Measurements from ENCODE around the gene DUSP10.

Gene DUSP10

GRCh38 chr1:221728037-221728505 lies 13.8 kb downstream of the DUSP10 start:
- no peak for FAIRE-seq

- FAIRE-seq = no peak
These were observed 14.5 kb downstream of the DUSP10 start for GRCh38 chr1:221727146-221728036.

- FAIRE-seq = no peak
These were observed 15.9 kb downstream of the DUSP10 start for GRCh38 chr1:221725735-221726672.

DNA sequence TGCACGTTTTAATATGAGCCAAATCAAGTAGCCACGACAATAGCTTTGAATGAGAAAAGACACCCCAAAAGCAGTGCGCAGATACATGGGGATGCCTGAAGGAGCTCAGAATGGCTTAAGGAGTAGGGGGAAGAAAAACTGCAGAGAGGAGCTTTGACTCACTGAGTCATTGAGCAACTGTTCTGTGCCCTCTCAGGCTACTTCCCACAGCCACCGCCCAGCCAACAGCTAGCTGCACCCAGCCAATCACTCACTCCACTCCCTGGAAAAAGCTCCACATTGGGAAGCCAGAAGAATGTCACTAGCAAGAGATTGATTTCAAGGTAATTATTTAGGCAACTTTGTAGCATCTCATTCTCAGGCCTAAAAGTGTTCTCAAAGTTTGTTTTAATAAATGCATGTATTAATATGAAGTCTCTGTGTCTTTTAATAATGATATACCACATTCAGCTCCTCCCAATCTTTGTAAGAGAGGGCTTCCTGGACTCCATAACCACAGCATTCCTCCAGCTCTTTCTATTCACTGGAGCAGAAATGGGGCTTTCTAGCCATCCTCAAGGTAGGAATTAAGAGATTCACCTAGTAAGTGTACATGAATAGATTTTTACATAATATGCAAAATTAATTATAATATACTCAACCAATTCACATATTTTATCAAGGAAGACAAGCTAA lies 16.8 kb downstream of the DUSP10 start:
- no peak for FAIRE-seq

GRCh38 chr1:221723848-221724236 lies 18.0 kb downstream of the DUSP10 start:
- FAIRE-seq = no peak

DNA sequence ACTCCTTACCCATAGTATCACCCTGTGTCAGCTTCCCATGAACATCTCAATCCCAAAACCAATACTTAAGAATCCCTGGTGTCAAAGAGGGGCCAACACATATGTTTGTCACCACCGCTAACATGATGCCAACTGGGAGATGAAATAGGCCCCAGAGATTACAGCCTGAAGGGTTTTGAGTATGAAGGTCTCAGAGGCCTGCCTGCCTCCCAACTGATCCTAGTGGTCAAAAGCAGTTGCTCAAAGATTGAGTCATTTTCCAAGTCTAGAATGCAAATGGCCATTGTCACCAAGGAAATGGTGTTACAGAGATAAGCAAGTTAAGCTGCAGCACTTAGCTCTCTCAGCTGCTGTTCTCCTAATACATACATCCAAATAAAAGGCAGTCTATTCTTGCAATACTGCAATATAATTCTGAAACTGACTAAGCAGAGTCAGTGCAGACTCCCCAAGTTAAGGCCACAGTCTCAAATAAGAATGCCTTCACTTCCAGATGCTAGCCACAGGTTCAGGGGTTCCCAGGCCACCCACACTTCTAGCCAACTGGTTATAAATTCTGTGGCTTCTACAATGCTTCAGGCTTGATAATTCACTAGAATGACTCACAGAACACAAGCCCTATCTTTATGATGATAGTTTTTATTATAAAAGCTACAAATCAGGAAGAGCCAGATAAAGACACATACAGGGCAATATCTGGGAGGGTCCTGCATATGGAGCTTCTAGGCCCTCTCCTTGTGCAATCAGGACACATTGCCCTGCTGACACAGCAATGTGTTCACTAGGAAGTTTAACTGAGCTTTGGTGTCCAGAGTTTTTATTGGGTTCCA lies 18.7 kb downstream of the DUSP10 start:
- no peak for FAIRE-seq

GRCh38 chr1:221722254-221723017 lies 19.5 kb downstream of the DUSP10 start:
- no peak for FAIRE-seq

DNA sequence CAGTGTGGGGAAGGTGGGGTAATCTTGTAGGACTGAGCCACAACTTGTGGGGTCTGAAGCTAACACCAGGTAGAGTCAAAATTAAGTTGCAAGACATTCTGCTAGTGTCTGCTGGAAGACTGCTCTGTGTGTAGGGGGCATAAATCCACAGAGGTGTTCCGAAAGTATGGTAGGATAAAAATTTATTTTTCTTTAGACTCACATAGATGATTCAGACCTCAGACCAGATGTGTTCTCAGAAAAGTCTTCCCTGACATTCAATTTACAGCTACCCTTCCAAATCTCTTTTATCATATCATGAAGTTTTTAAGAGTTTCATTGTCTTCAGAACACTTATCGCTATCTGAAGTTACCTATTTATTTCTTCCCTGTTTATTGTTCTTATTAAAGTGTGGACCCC lies 21.3 kb downstream of the DUSP10 start:
- FAIRE-seq = no peak

DNA sequence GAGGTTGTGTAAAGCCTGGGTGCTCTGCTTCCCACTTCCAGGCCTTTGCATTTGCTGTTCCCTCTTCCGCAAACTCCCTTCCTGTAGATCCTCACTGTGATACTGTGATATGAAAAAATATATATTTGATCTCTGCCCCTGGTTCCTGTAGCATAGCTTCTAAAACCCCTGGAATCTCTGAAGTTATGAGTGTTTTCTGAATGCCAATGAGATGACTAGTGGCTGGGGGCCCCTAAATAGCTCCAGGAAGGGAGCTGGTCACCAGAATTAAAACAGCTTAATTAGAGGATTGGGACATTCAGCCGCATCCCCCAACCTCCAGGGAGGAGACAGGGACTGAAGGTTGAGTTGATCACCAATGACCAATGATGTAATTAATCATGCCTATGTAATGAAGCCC lies 21.9 kb downstream of the DUSP10 start:
- no peak for FAIRE-seq

GRCh38 chr1:221719278-221719597 lies 22.7 kb downstream of the DUSP10 start:
- no peak for FAIRE-seq

- no peak for FAIRE-seq
These were observed 23.3 kb downstream of the DUSP10 start for GRCh38 chr1:221718381-221719277.

GRCh38 chr1:221717485-221717853 lies 24.4 kb downstream of the DUSP10 start:
- no peak for FAIRE-seq

DNA sequence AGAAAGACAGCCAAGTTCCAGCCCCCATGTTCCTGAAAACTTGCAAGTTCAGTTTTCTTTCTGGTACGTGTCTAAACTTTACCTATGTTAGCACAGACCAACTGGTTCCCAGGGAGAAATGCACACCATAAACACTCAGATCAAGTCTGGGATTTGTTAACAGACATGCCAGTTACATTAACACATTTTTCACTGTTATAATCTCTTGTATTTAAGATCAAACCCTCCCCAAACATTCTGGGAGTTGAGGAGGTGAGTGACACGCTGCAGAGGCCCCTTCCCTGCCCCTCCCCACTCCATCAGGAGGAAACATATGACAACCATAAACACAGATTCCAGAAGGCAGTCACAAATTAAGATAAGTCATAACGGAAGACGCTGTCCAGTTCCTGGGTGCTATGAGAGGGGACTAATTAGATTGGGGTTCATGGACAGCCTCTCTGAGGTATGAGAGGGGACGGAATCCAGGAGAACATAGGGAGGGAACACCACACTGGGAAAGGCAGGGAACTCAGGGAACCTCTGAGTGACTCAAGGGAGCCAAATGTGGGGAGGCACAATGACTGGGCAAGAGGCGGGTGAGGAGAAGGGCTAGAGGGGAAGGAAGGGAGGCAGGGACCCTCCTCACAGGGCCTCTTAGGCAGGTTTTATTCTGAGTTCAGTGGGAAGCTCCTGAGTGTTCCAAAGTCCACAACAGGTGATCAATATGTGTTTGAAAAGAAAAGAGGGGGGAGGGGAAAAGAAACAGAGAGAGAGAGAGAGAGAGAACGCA lies 25.0 kb downstream of the DUSP10 start:
- no peak for FAIRE-seq

DNA sequence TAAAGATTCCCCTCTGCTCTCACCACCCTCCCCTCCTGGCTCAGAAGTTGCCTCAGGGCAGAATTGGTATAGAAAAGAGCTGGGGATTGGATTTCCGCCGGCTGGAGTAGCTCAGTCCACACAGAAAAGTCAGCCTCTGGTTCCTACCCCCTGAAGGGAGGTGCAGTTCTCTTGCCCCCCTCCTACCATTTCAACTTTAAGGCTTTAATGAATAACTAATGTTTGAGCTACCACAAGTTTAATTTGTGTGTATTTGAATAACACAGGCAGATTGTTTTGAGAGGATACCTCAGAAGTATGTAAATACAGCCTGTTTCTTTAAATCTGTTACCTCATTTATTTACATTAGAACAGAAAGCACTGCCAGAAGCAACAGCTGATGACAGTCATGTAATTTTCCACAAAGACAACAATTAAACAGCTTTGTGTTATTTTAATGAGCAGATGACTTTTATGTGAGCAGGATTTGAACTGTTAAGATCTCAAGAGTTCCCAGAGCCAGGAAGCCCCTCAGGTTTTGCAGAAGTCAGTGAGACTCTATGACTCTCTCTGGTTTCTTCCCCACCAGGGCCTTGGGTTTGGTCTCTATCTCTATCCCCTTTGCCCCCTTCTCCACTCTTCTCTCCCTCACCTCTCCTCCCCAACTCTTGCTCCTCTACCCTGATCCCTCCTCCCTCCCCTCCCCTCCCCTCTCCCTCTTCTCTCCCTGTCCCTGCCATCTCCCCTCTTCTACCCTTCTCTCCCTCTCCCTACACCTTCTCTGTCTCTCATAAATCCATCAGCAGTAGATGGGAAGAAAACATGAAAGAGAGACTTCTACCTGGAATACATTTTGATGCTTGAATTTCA lies 26.3 kb downstream of the DUSP10 start:
- no peak for FAIRE-seq

GRCh38 chr1:221714227-221715152 lies 27.4 kb downstream of the DUSP10 start:
- FAIRE-seq = no peak

DNA sequence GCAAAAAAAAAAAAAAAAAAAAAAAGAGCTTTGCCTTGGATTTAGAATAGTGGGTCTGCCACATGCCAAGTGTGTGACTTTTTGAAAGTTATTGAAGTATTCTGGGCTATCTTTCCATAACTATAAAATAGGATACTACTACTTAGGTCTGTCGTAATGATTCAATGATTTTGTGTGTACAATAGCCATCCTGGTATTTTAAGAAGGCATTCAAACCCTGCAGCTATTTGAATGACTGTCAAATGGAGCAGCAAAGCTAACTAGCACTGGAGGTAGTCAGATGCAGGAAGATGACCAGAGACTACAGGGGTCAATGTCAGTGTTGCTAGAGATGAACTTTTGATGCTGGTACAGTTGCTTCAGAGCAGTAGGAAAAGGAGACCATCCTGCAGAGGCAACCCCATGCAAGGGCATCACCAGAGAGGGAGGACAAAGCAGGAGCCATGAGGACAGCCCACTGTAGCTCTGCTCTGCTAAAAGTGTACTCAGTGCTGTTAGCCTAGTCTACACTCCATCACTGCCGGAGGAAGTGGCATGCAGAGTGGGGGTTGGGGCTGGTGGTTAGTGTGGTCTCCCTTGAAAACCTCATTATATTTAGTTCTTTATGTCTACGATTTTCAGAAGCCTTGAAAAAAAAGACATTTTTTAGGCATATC lies 29.0 kb downstream of the DUSP10 start:
- no peak for FAIRE-seq

DNA sequence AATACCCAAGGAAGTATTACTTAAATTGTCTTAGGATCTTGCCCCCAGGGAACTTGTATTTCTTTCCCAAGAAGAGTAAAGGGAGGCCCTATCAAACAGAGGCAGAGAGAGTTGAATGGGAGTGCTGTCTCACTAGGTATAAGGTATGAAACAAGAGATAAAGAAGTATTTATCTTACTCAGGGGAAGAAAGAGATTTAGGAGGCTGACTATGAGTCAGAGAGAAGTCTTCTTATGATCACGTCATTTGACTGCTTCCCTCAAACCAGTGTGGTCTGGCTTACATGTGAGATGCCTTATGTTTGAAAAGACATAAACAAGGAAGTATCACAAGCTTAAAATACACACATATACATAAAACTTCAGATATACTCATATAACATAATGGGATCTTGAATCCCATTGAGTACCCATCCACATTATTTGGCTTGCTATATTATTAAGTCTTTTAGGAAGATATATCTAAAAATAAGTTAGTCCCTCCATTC lies 29.6 kb downstream of the DUSP10 start:
- FAIRE-seq = no peak
